K562 (cell line): ENCODE measurements around the gene GUCY2D. TPM values are rescaled to one million over a fixed set of nuclear protein-coding genes. Genes with fewer than 3 reads are reported as not detected.

Source experiments
- ATAC-seq: fragments of 200-7000 bp; cut with Tn5 transposase; 3 replicates; pipeline ENCODE4 v1.9.1; 2020; ENCODE audit warnings: moderate library complexity
- BruUV-seq: library from RNA; stranded (reverse); fragments of 400-500 nt; replicated peaks from 2 replicates; lab custom pipeline; 2021; lab: Mats Ljungman, UMichigan
- CTCF ChIA-PET: fragments of 300-600 bp; formaldehyde crosslinking; extraction: SDS; loops from one replicate; lab custom pipeline; 2021; ENCODE audit warnings: low intra/inter-chr PET ratio; lab: Yijun Ruan, JAX
- POLR2A ChIA-PET: fragments of 300-600, 350-650 bp; sonication (Branson Sonifier 250); formaldehyde crosslinking; extraction: SDS; loops from one replicate; lab custom pipeline; 2021; ENCODE audit warnings: antibody characterized with exemption, inconsistent platforms; lab: Yijun Ruan, JAX
- DNase-seq, 4 experiments: peaks; one replicate each; pipeline versions ENCODE4 v3.0.0 to v3.0.0-alpha.2; 2011 to 2018; ENCODE audit warnings: low spot score in 3 of 4, mixed read lengths in 3 of 4; ENCODE audit errors: extremely low read depth in 1 of 4
- FAIRE-seq: peaks from 2 replicates; lab custom pipeline; 2011; peaks lifted over from hg19 to GRCh38; lab: Jason Lieb, UNC
- H2AFZ ChIP-seq: 2 replicates; pipeline ENCODE4 v1.6.0; 2011; ENCODE audit warnings: low read depth, low read length, control low read depth, inconsistent platforms
- H3K27ac ChIP-seq: fragments of 200-600 bp; 3 replicates; pipeline ENCODE4 v1.8.0; 2011; ENCODE audit warnings: low read depth, mild to moderate bottlenecking, control low read depth, inconsistent platforms, low read length, moderate library complexity, mixed read lengths; ENCODE audit errors: extremely low read depth
- H3K27me3 ChIP-seq, 2 experiments: fragments of 300-600 bp in 1 of 2; 2 replicates in 1 of 2; 3 replicates in 1 of 2; pipeline versions ENCODE4 v1.6.0 to v1.8.0; 2011; ENCODE audit warnings: inconsistent platforms in 2 of 2, low read length in 2 of 2, mild to moderate bottlenecking in 1 of 2, mixed read lengths in 1 of 2, moderate library complexity in 1 of 2; ENCODE audit not compliant: control insufficient read depth in 2 of 2, insufficient read depth in 2 of 2
- H3K36me3 ChIP-seq: fragments of 300-600 bp; 3 replicates; pipeline ENCODE4 v1.8.0; 2011; ENCODE audit warnings: mild to moderate bottlenecking, low read length, inconsistent platforms; ENCODE audit not compliant: control insufficient read depth, insufficient read depth
- H3K4me1 ChIP-seq, 2 experiments: fragments of 200-600 bp in 1 of 2; replicated peaks in 1 of 2; 2 replicates in 1 of 2; 3 replicates in 1 of 2; pipeline versions ENCODE4 v1.5.1 to v1.8.0; 2011; ENCODE audit warnings: inconsistent platforms in 2 of 2, low read length in 2 of 2, mild to moderate bottlenecking in 1 of 2, mixed read lengths in 1 of 2, moderate library complexity in 1 of 2; ENCODE audit not compliant: control insufficient read depth in 2 of 2, insufficient read depth in 2 of 2
- H3K4me2 ChIP-seq: 2 replicates; pipeline ENCODE4 v1.6.1; 2011; ENCODE audit warnings: low read length, control low read depth, inconsistent platforms, mixed read lengths; ENCODE audit not compliant: insufficient read depth
- H3K4me3 ChIP-seq: fragments of 200-600 bp; sonication (generic), shearing (Covaris generic); 2 replicates; pipeline ENCODE4 v1.5.1; 2016; ENCODE audit warnings: control low read depth, inconsistent platforms
- H3K79me2 ChIP-seq: fragments of 200-600 bp; 3 replicates; pipeline ENCODE4 v1.8.0; 2011; ENCODE audit warnings: low read length, inconsistent platforms; ENCODE audit not compliant: control insufficient read depth, insufficient read depth
- H3K9ac ChIP-seq, 2 experiments: 2 replicates each; pipeline versions ENCODE4 v1.6.0 to v1.6.1; 2011; ENCODE audit warnings: low read depth in 2 of 2, low read length in 2 of 2, control low read depth in 1 of 2, inconsistent platforms in 1 of 2, mild to moderate bottlenecking in 1 of 2, mixed read lengths in 1 of 2; ENCODE audit not compliant: insufficient read depth in 1 of 2
- H3K9me1 ChIP-seq: one replicate; pipeline ENCODE4 v1.6.0; 2011; ENCODE audit warnings: inconsistent platforms, mild to moderate bottlenecking, low read length, moderate library complexity; ENCODE audit not compliant: control insufficient read depth, insufficient read depth
- H3K9me3 ChIP-seq: replicated peaks from 2 replicates; pipeline ENCODE4 v1.5.1; 2011; ENCODE audit warnings: low read depth, low read length, inconsistent platforms; ENCODE audit not compliant: control insufficient read depth, insufficient read depth
- H4K20me1 ChIP-seq: replicated peaks from 2 replicates; pipeline ENCODE4 v1.6.1; 2011; ENCODE audit warnings: low read length, inconsistent platforms, mixed read lengths; ENCODE audit not compliant: control insufficient read depth, insufficient read depth
- CBFB ChIP-seq: sonication (generic); formaldehyde crosslinking; IDR thresholded peaks from 2 replicates; pipeline ENCODE4 v1.4.0; 2020; ENCODE audit warnings: mild to moderate bottlenecking, missing genetic modification reagents
- SMAD3 ChIP-seq: fragments of 450-650 bp; formaldehyde crosslinking; conservative IDR thresholded peaks from 2 replicates; pipeline ENCODE4 v1.4.0; 2020; ENCODE audit warnings: mild to moderate bottlenecking
- VEZF1 ChIP-seq: fragments of 200-800 bp; sonication (Bioruptor generic); IDR thresholded peaks from 2 replicates; pipeline ENCODE4 v1.6.1; 2017; ENCODE audit warnings: missing genetic modification characterization, missing compliant biosample characterization
- ZBTB34 ChIP-seq: fragments of 250-450 bp; sonication (Bioruptor Pico); IDR thresholded peaks from 2 replicates; pipeline ENCODE4 v1.8.0; 2021; ENCODE audit warnings: mild to moderate bottlenecking, moderate library complexity
- ZNF277 ChIP-seq: fragments of 250-450 bp; sonication (Bioruptor Pico); IDR thresholded peaks from 2 replicates; pipeline ENCODE4 v1.8.0; 2022; ENCODE audit warnings: inconsistent platforms, mild to moderate bottlenecking, moderate library complexity, borderline replicate concordance
- WGBS: fragments of 100-300 bp; shearing (Covaris generic); methylation state at CpG from one replicate; pipeline ENCODE4 v1.1.6; 2016; ENCODE audit warnings: low coverage, mixed read lengths; ENCODE audit not compliant: insufficient coverage; ENCODE audit errors: missing lambda C conversion rate; 5-methylcytosine and 5-hydroxymethylcytosine counted together
- in situ Hi-C: fragments of 300-500 bp; cut with MboI; formaldehyde crosslinking; loops from 4 replicates; pipeline ENCODE4 v1.15.0; 2018; ENCODE audit warnings: inconsistent platforms, mixed read lengths
- intact Hi-C: fragments of 100-400 bp; cut with micrococcal nuclease; formaldehyde crosslinking; loops from 2 replicates; pipeline ENCODE4 v1.14.2; 2022
- polyA plus RNA-seq, 8 experiments: library from polyadenylated mRNA; depleted of rRNA in 4 of 8; stranded (reverse) in 5 of 8; unstranded in 3 of 8; fragments of >200 nt; fragmentation: Nextera tagmentation in 2 of 8; fragmentation: Illumina TruSeq in 1 of 8; extraction: Ambion mirVana in 2 of 8; extraction: Trizol in 1 of 8; gene quantifications; 2 replicates each; pipeline versions ENCODE4 v1.2.1 to v1.2.3, GENCODE V29; 2011 to 2014; ENCODE audit warnings: inconsistent platforms in 1 of 8, missing spikeins in 1 of 8
- total RNA-seq, 7 experiments: library from RNA; depleted of rRNA in 6 of 7; stranded (reverse); fragments of >200 nt in 6 of 7; fragmentation: Illumina TruSeq in 2 of 7; extraction: Trizol in 2 of 7; gene quantifications; 2 replicates each; pipeline versions ENCODE4 v1.2.1 to v1.2.3, GENCODE V29; 2011 to 2021; ENCODE audit warnings: low replicate concordance in 1 of 7

GUCY2D gene
- total and polyA plus RNA-seq, 9 of the 15 experiments (the other 6 are each of a cell fraction or from before 2014, with no cell fraction given): 0.05 TPM; not detected in 8

- Histone ChIP-seq H3K36me3 (no peaks in the 10 kb centered on the region), H3K27ac (no peak overlapping the region), H3K4me2 (no peak overlapping the region), H3K9me3 (no peaks in the 10 kb centered on the region), H3K9me1 (no peaks in the 10 kb centered on the region), H3K9ac (no peak overlapping the region), H3K4me3 (no peak overlapping the region), H3K27me3 (0 out of 5 replicates have a peak, but pooled peaks cover 0 to 3% of the 10 kb centered on the region in 2 experiments), H2AFZ (no peak overlapping the region), H4K20me1 (no peaks in the 10 kb centered on the region), H3K4me1 (peaks cover under 1 to 8% of the 10 kb centered on the region in 2 experiments; a peak in 3 of 5 replicates), H3K79me2 (no peaks in the 10 kb centered on the region)
- ChIA-PET POLR2A (interaction anchor here (0.6 kb wide), 1 partner anchor 93 kb away, joined by 3 read pairs; the partner anchor contains the start of gene PER1), CTCF (interaction anchor here (0.5 to 3.4 kb wide), 6 partner anchors 34 to 788 kb away, joined by 3 to 17 read pairs (median 4); no protein-coding TSS in a partner anchor)
- intact Hi-C loops (loop anchor here (10.0 kb wide), 1 partner anchor 64 kb away; no protein-coding TSS in a partner anchor), in situ Hi-C loops (loop anchor here (5.0 to 25.0 kb wide), 3 partner anchors 147 to 928 kb away; partner anchors contain the start of gene MFSD6L)
- WGBS: 2% methylated on average over 6 of the region's 7 CpGs
- BruUV-seq: no TSS peak
- no peak for ATAC-seq
- FAIRE-seq: no peak
- DNase-seq: no peak
- no peak for TF ChIP-seq SMAD3
- TF ChIP-seq ZNF277 (CRISPR knock-in tag): no peak
- no peak for TF ChIP-seq CBFB (CRISPR knock-in tag)
- TF ChIP-seq ZBTB34 (CRISPR knock-in tag): no peak
- no peak for TF ChIP-seq VEZF1 (CRISPR knock-in tag)
These were observed 56.7 kb downstream of the GUCY2D start for GRCh38 chr17:8059131-8059530.
